GM18867 (cell line): ENCODE measurements around the gene GCNT4.

Experiments used
- ATAC-seq: cut with Tn5 transposase; IDR thresholded peaks from one replicate; pipeline ENCODE4 v1.9.1; 2021; ENCODE audit warnings: mild to moderate bottlenecking, moderate library complexity; ENCODE audit not compliant: unreplicated experiment

The GCNT4 gene

DNA sequence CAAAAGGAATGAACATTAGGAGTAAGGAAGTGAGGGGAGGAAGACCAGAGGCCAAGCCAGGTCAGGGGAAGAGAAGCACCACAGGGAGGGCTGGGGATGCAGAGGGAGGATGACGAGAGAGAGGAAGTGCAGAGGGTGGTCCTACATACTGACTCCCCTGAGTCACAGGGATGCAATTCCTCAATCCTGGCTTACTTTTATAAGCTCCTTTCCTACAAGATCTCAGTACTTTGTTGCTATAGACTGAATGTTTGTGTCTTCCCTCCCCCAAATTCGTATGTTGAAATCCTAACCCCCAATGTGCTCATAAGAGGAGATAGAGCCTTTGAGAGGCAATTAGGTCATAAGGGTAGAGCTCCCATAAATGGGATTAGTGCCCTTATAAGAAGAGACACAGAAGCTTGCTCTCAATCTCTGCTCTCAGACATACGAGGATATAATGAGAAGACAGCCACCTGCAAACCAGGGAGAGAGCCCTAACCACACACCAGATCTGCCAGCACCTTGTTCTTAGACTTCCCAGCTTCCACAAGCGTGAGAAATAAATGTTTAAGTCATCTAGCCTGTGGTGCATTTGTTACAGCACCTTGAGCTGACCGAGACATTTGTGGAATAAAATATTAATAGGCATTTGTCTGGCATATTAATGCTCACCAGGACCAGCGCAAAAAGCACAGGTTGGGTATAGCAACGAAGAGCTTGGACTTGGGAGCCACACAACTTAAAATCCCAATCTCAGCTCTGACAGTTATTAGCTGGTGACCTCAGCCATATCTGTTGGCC is 33.4 kb downstream of the GCNT4 start:
- no peak for ATAC-seq

DNA sequence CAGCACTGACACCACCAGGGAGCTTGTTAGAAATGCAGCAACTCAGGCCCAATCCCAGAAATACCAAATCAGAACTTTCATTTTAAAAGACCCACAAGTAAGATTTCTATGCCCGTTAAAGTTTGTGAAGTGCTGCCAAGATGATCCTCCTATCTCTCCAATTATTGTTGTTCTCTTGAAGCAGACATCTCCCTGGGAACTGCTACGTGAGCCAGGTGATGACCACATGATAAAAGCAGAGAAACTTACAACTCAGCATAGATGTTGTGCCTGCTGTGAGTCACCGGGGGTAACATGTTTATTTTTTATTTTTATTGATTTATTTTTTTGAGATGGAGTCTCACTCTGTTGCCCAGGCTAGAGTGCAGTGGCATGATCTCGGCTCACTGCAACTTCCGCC is 34.4 kb downstream of the GCNT4 start:
- ATAC-seq: no peak

DNA sequence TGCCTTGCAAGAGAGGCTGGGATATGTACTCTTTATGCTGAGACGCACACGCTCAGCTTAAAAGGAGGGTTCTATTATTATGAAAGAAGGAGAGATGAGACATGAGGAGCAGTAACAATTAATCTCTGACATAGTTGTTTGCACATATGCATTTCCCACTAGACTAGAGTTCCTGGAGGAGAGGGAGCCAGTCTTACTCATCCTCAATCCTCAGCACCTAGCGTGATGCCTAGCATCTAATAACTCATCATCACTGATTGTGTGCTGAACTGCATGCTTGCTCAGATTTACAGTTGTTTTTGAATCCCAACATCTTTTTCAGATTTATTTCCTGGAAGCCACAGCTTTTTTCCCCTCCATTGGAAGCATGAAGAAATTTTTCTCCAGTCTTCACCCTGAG is 35.5 kb downstream of the GCNT4 start:
- no peak for ATAC-seq

DNA sequence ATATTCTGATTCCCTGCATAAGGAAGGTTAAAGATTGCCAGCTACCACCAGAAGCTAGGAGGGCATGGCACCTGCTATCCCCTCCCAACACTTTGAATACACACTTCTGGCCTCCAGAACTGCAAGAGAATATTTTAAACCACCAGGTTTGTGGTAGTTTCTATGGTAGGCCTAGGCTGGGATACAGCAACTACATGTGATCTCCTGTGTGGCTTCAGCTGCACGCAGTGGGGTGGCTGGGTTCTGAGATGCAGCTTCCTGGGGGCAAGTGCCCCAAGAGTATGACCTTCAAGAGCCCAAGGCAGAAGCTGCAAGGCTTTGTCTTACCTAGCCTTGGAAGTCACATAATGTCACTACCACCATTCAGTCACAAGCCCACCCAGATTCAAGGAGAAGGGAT is 39.6 kb downstream of the GCNT4 start:
- ATAC-seq: no peak

DNA sequence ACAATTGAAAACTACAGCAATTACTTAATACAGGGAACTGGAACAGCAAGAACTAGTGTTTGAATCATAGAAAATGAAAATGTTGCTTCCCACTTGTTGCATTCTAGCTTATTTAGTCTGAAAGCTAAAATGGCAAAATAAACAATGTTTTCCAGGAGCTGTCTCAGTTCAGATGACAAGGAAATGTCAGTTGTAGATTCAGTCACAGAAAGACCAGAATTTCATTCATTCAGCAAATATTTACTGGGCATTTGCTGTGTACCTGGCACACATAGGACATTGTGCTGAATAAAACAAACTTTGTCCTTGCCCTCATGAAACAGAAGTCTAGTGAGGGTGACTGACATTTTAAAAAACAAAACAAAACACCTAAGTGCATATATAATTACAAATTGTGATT is 41.5 kb downstream of the GCNT4 start:
- no peak for ATAC-seq

DNA sequence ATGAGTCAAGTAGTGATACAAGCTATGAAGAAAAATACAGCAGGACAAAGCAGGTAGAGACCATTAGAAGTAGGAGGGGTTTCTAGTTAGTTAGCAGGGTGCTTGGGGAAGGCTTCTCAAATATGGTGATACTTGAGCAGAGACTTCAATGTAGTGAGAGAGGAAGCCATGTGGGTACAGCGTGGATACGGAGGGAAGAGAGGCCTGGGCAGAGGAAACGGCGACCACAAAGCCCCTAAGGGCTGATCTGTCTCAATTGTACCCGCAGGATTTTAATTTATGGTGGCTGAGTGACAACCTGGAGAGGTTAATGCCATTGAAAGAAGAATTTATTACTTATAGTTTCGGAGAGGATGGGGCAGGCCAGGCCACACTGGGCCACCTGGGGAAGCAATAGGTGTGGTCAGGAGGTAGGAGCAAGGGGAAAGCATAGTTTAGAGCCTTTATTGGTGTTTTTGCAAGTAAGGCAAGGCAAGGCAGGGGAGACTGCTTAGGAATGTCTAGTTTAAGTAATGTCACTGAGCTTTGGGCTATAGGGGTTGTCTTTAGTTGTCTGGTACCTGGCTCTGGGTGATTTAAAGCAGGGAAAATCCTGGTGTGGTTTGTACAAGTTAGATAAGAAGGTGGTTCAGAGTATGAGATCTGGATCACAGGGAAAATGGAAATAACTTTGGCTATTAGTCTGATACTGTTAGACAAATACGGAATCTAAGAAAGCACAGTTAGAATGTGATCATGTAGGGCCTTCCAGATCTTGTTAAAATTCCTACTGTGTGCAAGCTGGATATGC is 42.6 kb downstream of the GCNT4 start:
- ATAC-seq: no peak

DNA sequence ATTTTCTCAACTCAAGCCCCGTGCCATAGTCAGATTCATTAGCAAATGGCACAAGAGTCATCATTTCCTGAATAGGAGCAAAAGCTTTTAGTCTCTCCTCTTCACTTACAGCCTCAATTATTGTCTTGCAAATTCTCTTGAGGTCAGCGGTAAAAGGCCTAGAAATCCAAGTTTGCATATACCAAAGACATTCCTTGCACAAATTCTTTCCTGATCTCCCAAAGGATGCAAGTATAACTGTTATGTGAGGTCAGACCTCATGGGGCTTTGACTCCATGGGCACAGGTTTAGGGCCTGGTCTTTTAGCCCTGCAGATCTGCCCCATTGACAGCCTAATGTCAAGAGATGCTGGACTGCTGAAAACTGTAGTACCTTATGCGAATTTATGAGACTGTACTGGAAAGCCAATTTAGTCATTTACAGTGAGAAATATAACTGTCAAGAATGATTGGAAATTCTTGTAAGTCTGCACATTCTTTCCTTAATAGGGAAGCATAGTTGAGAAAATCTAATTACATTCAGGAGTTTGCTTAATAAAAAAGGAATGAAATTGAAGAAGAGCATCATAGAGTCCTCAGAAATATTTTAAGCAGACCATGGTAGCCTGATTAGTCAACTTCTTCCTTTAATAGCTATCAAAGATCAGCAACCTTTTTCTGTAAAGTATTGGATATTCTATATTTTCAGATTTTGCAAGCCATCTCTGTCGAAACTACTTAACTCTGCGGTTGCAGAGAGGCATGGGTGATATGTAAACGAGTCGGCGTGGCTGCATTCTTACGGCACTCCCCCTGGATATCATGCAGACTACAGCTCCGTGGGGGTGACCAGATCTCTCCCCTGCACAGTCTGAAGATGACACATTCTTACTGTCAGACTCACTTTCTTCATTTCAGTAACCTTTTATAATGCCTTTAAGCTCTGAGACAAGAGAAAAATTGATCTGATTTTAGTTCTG is 45.2 kb downstream of the GCNT4 start:
- ATAC-seq: no peak

DNA sequence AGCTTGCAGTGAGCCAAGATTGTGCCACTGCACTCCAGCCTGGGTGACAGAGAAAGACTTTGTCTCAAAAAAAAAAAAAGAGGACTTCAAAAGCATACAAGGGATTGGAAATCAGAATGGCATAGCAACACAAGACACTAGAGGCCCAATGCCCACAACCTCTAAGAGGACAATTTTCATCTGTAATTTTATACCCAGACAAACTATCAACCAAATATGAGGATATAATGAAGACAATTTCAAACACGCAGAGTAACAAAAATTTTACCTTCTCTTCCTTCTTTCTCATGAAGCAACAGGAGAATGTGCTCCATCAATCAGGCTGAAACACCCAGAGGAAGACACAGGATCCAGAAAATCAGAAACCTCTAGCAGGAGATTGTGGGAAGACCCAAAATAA is 46.8 kb downstream of the GCNT4 start:
- ATAC-seq: no peak
